ENCODE measurements around the gene KLF17.
"Not testable (repeated sequence)": the region's sequence is repeated elsewhere in the genome, so short reads cannot be mapped to it uniquely, and the experiment has no call there.

The KLF17 gene

DNA sequence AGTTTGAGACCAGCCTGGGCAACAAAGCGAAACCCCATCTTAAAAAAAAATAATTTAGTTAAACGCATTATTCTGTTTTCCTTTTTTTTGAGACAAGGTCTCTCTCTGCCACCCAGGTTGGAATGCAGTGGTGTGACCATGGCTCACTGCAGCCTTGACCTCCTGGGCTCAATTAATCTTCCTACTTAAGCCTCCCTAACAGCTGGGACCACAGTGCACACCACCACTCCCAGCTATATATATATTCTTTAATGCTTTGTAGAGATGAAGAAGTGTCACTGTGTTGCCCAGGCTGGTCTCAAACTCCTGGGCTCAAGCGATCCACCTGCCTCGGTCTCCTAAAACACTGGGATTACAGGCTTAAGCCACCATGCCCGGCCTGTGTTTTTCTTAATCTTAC lies 7.7 kb upstream of the KLF17 start:
- DNase-seq: no peak

- DNase-seq: no peak
Observed at GRCh38 chr1:44111861-44112260, 6.8 kb upstream of the KLF17 start.

DNA sequence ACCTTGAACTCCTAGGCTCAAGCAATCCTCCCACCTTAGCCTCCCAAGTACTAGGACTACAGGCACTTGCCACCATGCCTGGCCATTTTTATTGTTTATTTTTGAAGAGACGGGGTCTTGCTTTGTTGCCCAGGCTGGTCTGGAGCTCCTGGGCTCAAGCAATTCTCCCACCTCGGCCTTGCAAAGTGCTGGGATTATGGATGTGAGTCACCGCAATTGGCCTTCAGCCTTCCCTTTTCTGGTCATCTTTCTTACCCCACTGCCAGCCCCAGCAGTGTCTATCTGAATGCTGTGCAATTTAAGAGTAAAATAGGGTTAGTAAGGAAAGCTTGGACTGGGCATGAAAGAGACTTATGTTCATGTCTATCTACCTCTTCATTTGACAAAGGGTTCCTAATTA lies 6.1 kb upstream of the KLF17 start:
- DNase-seq: no peak

- no peak for DNase-seq
Observed at GRCh38 chr1:44113095-44113609, 5.5 kb upstream of the KLF17 start.

GRCh38 chr1:44114098-44114497 lies 4.5 kb upstream of the KLF17 start:
- DNase-seq: no peak

DNA sequence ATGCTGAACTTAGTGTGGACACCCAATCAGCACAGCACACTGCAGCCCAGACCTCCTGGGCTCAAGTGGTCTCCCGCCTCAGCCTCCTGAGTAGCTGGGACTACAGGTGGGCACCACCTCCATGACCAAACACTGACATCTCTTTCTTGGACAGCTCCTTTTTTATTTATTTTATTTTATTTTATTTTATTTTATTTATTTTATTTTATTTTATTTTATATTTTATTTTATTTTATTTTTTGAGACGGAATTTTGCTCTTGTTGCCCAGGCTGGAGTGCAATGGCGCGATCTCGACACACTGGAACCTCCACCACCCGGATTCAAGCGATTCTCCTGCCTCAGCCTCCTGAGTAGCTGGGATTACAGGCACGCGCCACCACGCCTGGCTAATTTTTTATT lies 1.3 kb upstream of the KLF17 start:
- not testable (repeated sequence) for DNase-seq

- DNase-seq: no peak
Observed at GRCh38 chr1:44119525-44119924, 904 bp downstream of the KLF17 start.

GRCh38 chr1:44120398-44120949 lies 1.9 kb downstream of the KLF17 start:
- DNase-seq: no peak

DNA sequence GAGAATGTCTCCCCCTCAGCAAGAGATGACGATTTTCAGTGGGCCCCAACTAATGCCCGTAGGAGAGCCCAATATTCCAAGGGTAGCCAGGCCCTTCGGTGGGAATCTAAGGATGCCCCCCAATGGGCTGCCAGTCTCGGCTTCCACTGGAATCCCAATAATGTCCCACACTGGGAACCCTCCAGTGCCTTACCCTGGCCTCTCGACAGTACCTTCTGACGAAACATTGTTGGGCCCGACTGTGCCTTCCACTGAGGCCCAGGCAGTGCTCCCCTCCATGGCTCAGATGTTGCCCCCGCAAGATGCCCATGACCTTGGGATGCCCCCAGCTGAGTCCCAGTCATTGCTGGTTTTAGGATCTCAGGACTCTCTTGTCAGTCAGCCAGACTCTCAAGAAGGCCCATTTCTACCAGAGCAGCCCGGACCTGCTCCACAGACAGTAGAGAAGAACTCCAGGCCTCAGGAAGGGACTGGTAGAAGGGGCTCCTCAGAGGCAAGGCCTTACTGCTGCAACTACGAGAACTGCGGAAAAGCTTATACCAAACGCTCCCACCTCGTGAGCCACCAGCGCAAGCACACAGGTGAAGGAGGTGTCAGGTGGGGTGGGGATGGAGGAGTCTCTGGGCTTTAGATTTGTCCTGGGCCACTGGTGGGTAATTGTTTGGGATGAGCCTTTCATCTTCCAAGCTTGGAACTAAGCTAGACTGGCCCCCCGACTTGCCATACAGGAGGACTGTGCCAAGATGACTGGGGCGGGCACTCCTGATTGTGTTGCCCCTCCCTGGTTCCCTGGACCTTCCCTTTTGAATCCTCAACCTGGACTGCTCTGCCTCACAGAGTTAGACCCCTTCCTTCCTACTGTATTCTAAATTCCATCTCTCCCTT lies 11.2 kb downstream of the KLF17 start:
- no peak for DNase-seq

DNA sequence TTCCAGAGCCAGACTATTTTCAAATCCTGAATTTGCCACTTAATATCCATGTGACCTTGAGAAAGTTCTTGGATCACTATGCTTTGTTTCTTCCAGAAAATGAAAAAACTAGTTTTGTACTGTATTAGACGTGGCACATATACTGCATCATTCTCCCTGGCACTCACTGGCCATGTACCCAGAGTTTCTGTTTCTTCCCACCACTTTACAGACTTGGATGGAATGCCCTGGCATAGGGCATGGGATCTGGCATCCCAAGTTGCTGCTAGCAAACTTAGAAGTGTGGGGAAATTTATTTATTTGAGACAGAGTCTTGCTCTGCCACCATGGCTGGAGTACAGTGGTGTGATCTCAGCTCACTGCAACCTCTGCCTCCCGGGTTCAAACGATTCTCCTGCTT lies 12.8 kb downstream of the KLF17 start:
- DNase-seq: no peak

DNA sequence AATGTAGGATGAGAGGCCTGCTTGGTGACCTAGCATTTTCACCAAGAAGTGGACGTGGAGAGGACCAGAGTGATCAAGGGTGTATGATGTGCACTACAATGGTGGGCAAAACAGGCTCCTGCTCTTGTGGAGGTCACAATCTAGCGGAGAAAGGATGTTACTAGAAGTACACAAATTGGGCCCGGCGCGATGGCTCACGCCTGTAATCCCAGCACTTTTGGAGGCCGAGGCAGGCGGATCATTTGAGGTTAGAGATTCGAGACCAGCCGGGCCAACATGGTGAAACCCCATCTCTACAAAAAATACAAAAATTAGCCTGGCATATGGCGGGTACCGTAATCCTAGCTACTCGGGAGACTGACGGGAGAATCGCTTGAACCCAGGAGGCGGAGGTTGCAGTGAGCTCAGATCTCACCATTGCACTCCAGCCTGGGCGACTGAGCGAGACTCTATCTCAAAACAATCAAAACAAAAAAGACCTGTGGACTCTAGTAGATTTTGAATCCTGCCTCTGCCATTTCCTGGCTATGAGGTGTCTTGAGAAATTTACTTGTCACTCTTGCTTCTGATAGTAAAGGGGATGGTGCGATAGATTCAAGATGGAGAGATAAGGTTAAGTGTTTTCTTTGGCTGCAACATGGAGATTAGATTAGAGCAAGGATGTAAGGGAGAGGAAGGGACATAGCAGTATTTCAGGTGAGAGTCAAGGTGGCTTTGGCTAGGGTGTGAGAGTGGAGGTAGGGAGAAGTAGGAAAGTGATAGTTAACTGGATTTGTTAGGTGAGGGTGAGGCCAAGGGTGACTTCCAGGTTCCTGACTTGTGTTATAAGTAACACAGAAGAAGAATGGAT lies 15.7 kb downstream of the KLF17 start:
- no peak for DNase-seq

- DNase-seq: no peak
Observed at GRCh38 chr1:44135886-44136285, 17.3 kb downstream of the KLF17 start.

- DNase-seq: no peak
Observed at GRCh38 chr1:44138239-44138638, 19.6 kb downstream of the KLF17 start.

- DNase-seq: not testable (repeated sequence)
Observed at GRCh38 chr1:44139565-44139964, 20.9 kb downstream of the KLF17 start.

GRCh38 chr1:44141531-44141930 lies 22.9 kb downstream of the KLF17 start, which contains the start of gene KLF18:
Gene KLF18, minus strand, starts transcription at chr1:44141631. Its CDS starts 0 bp downstream, at chr1:44141631.
- no peak for DNase-seq

DNA sequence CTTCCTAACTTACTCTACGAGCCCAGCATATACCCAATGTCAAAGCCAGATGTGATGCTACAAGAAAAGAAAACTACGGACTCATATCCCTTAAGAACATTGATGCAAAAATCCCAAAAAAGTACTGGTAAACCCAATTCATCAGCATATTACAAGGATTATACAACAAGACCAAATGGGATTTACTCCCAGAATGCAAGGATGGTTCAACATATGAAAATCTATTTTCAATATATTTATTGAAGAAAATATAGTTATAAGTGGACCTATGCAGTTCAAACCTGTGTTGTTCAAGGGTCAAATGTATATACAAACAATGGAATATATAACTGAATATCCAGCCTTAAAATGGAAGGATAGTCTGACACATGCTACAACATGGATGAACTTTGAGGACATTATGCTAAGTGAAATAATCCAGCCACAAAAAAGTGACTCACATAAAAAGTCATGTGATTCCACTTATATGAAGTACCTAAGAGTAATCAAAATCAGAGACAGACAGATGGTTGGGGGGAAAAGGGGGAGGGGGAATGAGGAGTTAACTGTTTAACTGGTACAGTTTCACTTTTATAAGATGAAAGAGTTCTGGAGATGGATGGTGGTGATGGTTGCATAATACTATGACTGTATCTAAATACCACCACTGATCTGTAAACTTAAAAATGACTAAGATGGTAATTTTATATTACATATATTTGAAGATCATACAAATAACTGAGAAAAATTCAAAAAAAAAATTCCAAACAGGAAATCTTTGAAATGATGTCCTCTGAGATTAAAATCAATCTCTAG lies 26.5 kb downstream of the KLF17 start:
- no peak for DNase-seq

DNA sequence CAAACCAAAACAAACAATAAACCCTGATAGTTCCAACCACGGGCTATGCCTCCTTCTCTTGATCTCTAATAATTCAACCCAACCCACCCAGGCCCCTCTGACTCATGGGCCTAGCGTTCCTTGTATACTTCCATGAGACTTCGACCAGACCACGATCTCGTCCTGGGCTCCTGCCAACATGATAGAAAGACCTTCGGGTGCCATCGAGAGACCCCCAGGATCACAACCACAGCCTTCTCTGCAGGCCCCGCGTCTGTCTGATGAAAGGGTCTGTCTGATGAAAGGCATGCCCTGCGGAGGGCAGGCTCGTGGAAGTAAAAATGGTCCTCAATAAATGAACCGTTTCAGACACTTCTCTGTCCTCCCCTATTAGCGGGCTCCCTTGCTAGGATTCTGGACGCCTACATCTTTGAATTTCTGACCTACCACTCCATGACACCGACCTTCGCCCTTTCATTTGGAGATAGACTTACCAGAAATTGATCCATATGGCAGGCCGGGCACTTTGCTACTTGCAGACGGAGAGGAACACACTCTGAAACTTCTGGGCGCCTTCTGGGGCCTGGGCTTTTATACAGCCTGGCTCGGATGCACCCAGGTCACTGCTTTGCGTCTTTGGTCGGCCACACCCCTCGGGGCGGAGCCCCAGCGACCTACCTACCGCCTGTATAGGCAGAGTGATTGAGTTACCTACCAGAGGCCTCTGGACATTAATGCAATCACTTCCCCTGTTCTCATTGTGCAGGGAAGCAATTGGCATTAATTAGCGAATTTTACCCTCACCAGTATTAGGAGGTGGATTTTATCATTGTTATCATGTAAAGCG lies 28.1 kb downstream of the KLF17 start:
- no peak for DNase-seq

- no peak for DNase-seq
Observed at GRCh38 chr1:44147582-44147981, 29.0 kb downstream of the KLF17 start.

DNA sequence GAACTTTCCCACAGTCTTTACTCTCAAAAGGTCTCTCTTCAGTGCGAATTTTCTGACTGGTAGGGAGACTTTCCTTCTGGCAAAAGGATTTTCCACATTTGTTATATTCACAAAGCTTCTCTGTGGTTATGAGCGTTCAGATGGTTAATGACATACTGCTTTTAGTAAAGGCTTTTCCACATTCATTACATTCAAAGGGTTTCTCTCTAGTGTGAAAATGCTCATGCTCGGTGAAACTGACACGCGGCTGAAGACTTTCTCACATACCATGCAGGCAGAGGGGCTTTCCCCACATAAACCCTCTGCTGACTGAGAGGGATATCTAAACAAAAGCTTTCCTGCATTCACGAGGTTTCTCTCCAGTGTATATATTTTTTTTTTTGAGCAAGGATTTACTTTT lies 32.7 kb downstream of the KLF17 start:
- DNase-seq: no peak

DNA sequence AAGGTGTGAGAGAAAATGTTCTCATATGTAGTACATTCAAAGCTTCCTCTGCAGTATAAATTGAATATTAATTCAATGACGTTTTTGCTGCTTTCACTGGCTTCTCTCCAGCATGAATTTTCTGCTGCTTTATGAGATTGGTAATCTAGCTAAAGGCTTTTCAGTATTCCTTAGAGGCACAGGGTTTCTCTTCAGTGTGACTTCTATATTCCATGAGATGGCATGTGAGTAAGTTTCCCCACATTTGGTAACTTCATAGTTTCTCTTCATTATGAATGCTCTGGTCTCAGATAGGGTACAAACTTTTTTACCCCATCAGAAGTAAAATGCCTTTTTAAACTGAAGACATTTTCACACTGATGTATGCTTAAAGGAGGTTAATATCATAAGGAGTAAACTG lies 33.2 kb downstream of the KLF17 start:
- no peak for DNase-seq

GRCh38 chr1:44152692-44153091 lies 34.1 kb downstream of the KLF17 start:
- DNase-seq: no peak

GRCh38 chr1:44154049-44154448 lies 35.4 kb downstream of the KLF17 start:
- no peak for DNase-seq

Data from NCI-H1105 (cell line).